HepG2 (cell line): ENCODE measurements around the gene RSL1D1. TPM values are rescaled to one million over a fixed set of nuclear protein-coding genes. Genes with fewer than 3 reads are reported as not detected.

Experiments used
- GLMP ChIP-seq: sonication (generic); formaldehyde crosslinking; IDR thresholded peaks from 2 replicates; pipeline ENCODE4 v1.9.0; 2021; ENCODE audit warnings: missing genetic modification reagents, mild to moderate bottlenecking, borderline replicate concordance
- GTF2F1 ChIP-seq: fragments of 150-350 bp; IDR thresholded peaks from 2 replicates; pipeline ENCODE4 v1.6.1; 2014; ENCODE audit warnings: low read length
- IKZF1 ChIP-seq: fragments of 450-650 bp; IDR thresholded peaks from 2 replicates; pipeline ENCODE4 v1.7.1; 2016
- KDM3A ChIP-seq: IDR thresholded peaks from 2 replicates; pipeline ENCODE4 v1.6.1; 2018; ENCODE audit warnings: low read depth, missing compliant biosample characterization
- KLF16 ChIP-seq, 2 experiments: sonication (generic) in 1 of 2; formaldehyde crosslinking in 1 of 2; IDR thresholded peaks; 2 replicates each; pipeline versions ENCODE4 v1.6.1 to v1.8.0; 2016 to 2023; ENCODE audit warnings: missing genetic modification reagents in 2 of 2, missing compliant biosample characterization in 1 of 2
- NR2C2 ChIP-seq: sonication (generic); formaldehyde crosslinking; IDR thresholded peaks from 2 replicates; pipeline ENCODE4 v1.4.0; 2020; ENCODE audit warnings: missing genetic modification reagents, mild to moderate bottlenecking, moderate library complexity, borderline replicate concordance
- PAF1 ChIP-seq: IDR thresholded peaks from 2 replicates; pipeline ENCODE4 v1.6.1; 2016; ENCODE audit warnings: missing genetic modification reagents, missing compliant biosample characterization
- PRMT3 ChIP-seq: sonication (generic); formaldehyde crosslinking; IDR thresholded peaks from 2 replicates; pipeline ENCODE4 v1.8.1; 2022; ENCODE audit warnings: low read depth, mild to moderate bottlenecking, moderate library complexity, missing genetic modification reagents, borderline replicate concordance
- RARA ChIP-seq: IDR thresholded peaks from 2 replicates; pipeline ENCODE4 v1.6.1; 2016; ENCODE audit warnings: missing genetic modification reagents, missing compliant biosample characterization
- REST ChIP-seq, 2 experiments: IDR thresholded peaks; 2 replicates each; pipeline ENCODE4 v1.6.1; 2011 to 2012; ENCODE audit warnings: low read length in 2 of 2, borderline replicate concordance in 1 of 2, low read depth in 1 of 2, mild to moderate bottlenecking in 1 of 2, moderate library complexity in 1 of 2
- SNAPC5 ChIP-seq: sonication (generic); formaldehyde crosslinking; IDR thresholded peaks from 2 replicates; pipeline ENCODE4 v1.8.1; 2023; ENCODE audit warnings: mild to moderate bottlenecking, missing genetic modification reagents, borderline replicate concordance
- SP4 ChIP-seq: sonication (generic); formaldehyde crosslinking; IDR thresholded peaks from 2 replicates; pipeline ENCODE4 v1.8.1; 2023; ENCODE audit warnings: mild to moderate bottlenecking, missing genetic modification reagents
- SSRP1 ChIP-seq: IDR thresholded peaks from 2 replicates; pipeline ENCODE4 v1.6.1; 2016; ENCODE audit warnings: control low read depth
- TAF15 ChIP-seq: fragments of 200-400 bp; formaldehyde crosslinking; IDR thresholded peaks from one replicate; pipeline ENCODE4 v1.6.1; 2018; ENCODE audit warnings: mild to moderate bottlenecking, low read depth, low read length; ENCODE audit not compliant: poor library complexity, severe bottlenecking
- TFDP1 ChIP-seq: IDR thresholded peaks from 2 replicates; pipeline ENCODE4 v1.6.1; 2016; ENCODE audit warnings: missing compliant biosample characterization, missing genetic modification reagents, borderline replicate concordance
- TP53 ChIP-seq: sonication (generic); formaldehyde crosslinking; conservative IDR thresholded peaks from 2 replicates; pipeline ENCODE4 v1.4.0; 2020; ENCODE audit warnings: missing genetic modification reagents
- ZBTB21 ChIP-seq: sonication (generic); formaldehyde crosslinking; IDR thresholded peaks from 2 replicates; pipeline ENCODE4 v1.4.0; 2020; ENCODE audit warnings: missing genetic modification reagents
- ZFP36 ChIP-seq: fragments of 150-350 bp; IDR thresholded peaks from 2 replicates; pipeline ENCODE4 v1.6.1; 2018; ENCODE audit warnings: borderline replicate concordance, low read length, low read depth; ENCODE audit not compliant: partially characterized antibody
- ZFP82 ChIP-seq: sonication (generic); formaldehyde crosslinking; IDR thresholded peaks from 2 replicates; pipeline ENCODE4 v1.5.1; 2020; ENCODE audit warnings: mild to moderate bottlenecking, missing genetic modification reagents, borderline replicate concordance
- ZIK1 ChIP-seq: sonication (generic); formaldehyde crosslinking; IDR thresholded peaks from 2 replicates; pipeline ENCODE4 v1.5.0; 2020; ENCODE audit warnings: mild to moderate bottlenecking, low read depth, missing genetic modification reagents, borderline replicate concordance
- ZNF20 ChIP-seq: sonication (generic); formaldehyde crosslinking; IDR thresholded peaks from 2 replicates; pipeline ENCODE4 v1.4.0; 2020; ENCODE audit warnings: mild to moderate bottlenecking, moderate library complexity, missing genetic modification reagents
- ZNF3 ChIP-seq: IDR thresholded peaks from 2 replicates; pipeline ENCODE4 v1.7.0; 2017; ENCODE audit warnings: inconsistent platforms
- ZNF570 ChIP-seq: sonication (generic); formaldehyde crosslinking; IDR thresholded peaks from 2 replicates; pipeline ENCODE4 v1.4.0; 2020; ENCODE audit warnings: mild to moderate bottlenecking, missing genetic modification reagents, borderline replicate concordance
- ZNF780A ChIP-seq: sonication (generic); formaldehyde crosslinking; IDR thresholded peaks from 2 replicates; pipeline ENCODE4 v1.8.0; 2022; ENCODE audit warnings: mild to moderate bottlenecking, missing genetic modification reagents, moderate library complexity
- polyA plus RNA-seq, 8 experiments: library from polyadenylated mRNA; depleted of rRNA in 3 of 8; stranded (reverse) in 7 of 8; unstranded in 1 of 8; fragments of >200 nt; fragmentation: Illumina TruSeq in 4 of 8; extraction: Trizol in 4 of 8; gene quantifications; 2 replicates each; pipeline versions ENCODE4 v1.2.1 to v1.2.3, GENCODE V29; 2011 to 2016; ENCODE audit warnings: low read depth in 4 of 8, missing spikeins in 1 of 8, mixed read lengths in 1 of 8; ENCODE audit not compliant: insufficient read depth in 1 of 8
- total RNA-seq, 5 experiments: library from RNA; depleted of rRNA; stranded (reverse); fragments of >200 nt; fragmentation: Illumina TruSeq; extraction: Trizol; gene quantifications; 2 replicates each; pipeline ENCODE4 v1.2.3, GENCODE V29; 2016; ENCODE audit warnings: low read depth in 1 of 5

Gene RSL1D1
- total and polyA plus RNA-seq, 2 of the 13 experiments (the other 11 are each of a cell fraction or from before 2014, with no cell fraction given): 187 to 343 TPM

- peak; percentile 78; the same call in 1 of the 2 replicates for TF ChIP-seq TP53 (CRISPR knock-in tag)
- TF ChIP-seq ZFP82 (CRISPR knock-in tag): no peak; the same call in 1 of the 2 replicates
- TF ChIP-seq ZIK1: peak; percentile 95
- peak in 1 of 2 experiments; percentile 84; a peak in 2 of 4 replicates for TF ChIP-seq REST (IDR thresholded peaks at IDR 0.05; ENCODE audit: borderline replicate concordance in 1 of 2, low read depth in 1 of 2, low read length in 2 of 2)
- peak; percentile 58; the same call in 1 of the 2 replicates for TF ChIP-seq TFDP1
- TF ChIP-seq GLMP (CRISPR knock-in tag): no peak
- peak; percentile 88 for TF ChIP-seq SP4 (CRISPR knock-in tag)
- peak; percentile 75 for TF ChIP-seq SNAPC5
- TF ChIP-seq KDM3A (CRISPR knock-in tag): peak; percentile 69; the same call in 1 of the 2 replicates
- TF ChIP-seq PRMT3 (CRISPR knock-in tag): 0 out of 2 replicates have a peak, but pooled peaks have one; percentile 13
- no peak for TF ChIP-seq PAF1 (CRISPR knock-in tag)
- TF ChIP-seq ZNF20: 0 out of 2 replicates have a peak, but pooled peaks have one; percentile 47
- TF ChIP-seq NR2C2 (CRISPR knock-in tag): peak; percentile 80
- 0 out of 2 replicates have a peak, but pooled peaks have one; percentile 32 for TF ChIP-seq ZBTB21 (CRISPR knock-in tag)
- peak in 1 of 2 experiments; percentile 97; a peak in 2 of 4 replicates for TF ChIP-seq KLF16 (CRISPR knock-in tag; IDR thresholded peaks at IDR 0.05)
- peak; percentile 17 for TF ChIP-seq RARA (CRISPR knock-in tag)
- peak; percentile 95; the same call in 1 of the 2 replicates for TF ChIP-seq ZNF570 (CRISPR knock-in tag)
- TF ChIP-seq ZNF3 (CRISPR knock-in tag): no peak
- no peak for TF ChIP-seq ZNF780A (CRISPR knock-in tag)
- peak; percentile 25; the same call in 1 of the 2 replicates for TF ChIP-seq SSRP1 (CRISPR knock-in tag)
- TF ChIP-seq ZFP36: no peak
- no peak for TF ChIP-seq IKZF1
- TF ChIP-seq GTF2F1: peak; percentile 83
- peak; percentile 26 for TF ChIP-seq TAF15
These were observed at the start of gene RSL1D1 (continued) for GRCh38 chr16:11851294-11852091.
